HG03097 (cell line): ENCODE data around the gene CYTH3.

ENCODE experiments used
- ATAC-seq: cut with Tn5 transposase; IDR thresholded peaks from one replicate; pipeline ENCODE4 v1.9.1; 2021; ENCODE audit not compliant: unreplicated experiment, low FRiP score

Gene CYTH3

GRCh38 chr7:6170571-6171531 is 101.6 kb downstream of the CYTH3 start:
- no peak for ATAC-seq

GRCh38 chr7:6169805-6170520 is 102.5 kb downstream of the CYTH3 start:
- ATAC-seq = no peak

DNA sequence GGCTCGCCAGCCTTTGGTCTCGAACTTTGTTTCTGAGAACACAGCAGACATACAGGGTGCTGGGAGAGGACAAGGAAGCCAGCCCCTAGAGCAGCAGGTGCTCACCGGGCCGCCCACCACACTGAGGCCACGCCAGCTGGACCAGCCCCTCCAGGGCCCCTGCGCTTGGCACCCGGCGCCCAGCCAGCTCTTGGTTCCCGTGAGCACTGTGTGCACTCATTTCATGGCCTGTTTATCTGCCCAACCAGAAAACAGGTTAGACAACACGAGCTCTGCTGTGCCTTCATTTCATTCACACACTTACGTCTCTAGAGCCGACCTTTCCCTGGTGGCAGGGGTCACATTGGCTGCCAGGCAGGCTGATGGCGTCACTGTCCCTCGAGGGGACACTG is 104.0 kb downstream of the CYTH3 start:
- no peak for ATAC-seq

GRCh38 chr7:6167587-6168476 is 104.6 kb downstream of the CYTH3 start:
- no peak for ATAC-seq

GRCh38 chr7:6167004-6167551 is 105.3 kb downstream of the CYTH3 start:
- no peak for ATAC-seq

DNA sequence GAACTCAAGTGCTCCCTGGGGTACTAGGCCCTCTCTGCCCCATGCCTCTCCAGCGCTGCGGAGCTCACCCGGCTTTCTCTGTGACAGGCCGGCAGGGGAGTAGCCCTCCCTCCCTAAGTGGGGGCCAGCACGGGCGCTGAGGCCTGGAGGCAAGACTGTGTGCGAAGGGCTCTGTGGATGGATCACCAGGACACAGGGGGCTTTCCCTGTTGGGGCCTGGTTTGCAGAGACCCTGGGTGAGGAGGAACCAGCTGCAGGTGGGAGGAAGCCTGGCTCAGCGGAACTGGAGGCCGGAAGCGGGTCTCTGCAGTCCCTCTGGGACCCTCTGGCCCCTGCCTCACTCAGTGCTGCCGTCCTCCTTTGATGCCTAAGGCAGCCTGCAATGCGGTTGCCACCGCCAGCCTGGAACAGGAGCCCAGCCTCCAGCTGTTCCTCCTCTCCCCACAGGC is 106.0 kb downstream of the CYTH3 start:
- ATAC-seq = no peak

DNA sequence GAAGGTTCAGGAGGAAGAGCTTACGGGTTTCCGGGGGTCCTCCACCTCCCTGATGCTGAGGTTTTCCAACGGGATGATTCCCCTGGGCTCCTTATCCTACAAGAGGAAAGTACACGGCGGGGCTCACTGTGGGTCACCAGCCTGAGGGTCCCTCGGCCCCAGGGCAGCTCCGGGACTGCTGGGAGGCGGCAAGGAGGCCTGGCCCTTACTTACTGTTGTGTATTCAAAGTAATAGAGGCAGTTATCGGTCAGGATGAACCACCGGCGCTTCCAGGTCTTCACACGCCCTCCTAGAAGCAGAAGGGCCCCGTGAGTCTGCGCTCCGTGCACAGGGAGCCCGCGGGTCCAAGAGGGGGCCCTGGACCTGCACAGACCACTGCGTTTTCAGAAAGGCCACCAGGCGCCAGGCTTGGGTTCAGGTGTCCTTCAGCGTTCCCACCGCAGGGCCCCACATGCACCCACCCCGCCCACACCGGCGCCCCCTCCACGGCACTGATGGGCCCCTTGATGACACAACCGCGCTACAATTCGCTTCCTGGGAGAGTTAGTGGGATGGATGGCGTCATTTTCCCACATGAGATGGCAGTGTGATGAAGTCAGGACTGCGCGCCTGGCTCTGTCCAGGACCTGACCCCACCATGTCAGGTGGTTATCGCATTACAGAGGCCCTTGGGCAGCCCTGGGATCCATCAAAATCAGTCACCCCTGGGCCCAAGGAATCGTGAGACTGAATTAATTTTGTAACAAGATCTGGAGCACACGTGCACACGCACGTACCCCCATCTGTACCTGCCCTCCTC is 106.7 kb downstream of the CYTH3 start:
- ATAC-seq = no peak

DNA sequence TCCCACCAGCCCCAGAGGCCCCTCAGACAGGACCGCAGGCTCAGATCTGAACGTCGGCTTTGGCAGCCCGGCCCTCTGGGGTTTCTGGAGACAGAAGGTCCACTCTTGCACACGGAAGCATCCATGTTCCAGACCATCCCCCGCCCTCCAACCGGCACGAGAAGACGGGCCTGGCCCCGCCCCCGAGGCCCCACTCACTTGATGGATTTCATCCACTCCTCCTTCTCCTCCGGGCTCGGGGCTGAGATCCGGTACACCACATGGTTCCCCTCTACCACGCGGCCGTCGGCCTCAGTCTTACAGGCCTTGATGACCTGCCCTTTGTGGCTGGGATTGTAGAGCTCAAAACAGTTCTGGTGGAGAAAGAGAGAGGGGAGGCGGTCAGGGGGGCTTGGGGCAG is 107.3 kb downstream of the CYTH3 start:
- ATAC-seq = no peak

DNA sequence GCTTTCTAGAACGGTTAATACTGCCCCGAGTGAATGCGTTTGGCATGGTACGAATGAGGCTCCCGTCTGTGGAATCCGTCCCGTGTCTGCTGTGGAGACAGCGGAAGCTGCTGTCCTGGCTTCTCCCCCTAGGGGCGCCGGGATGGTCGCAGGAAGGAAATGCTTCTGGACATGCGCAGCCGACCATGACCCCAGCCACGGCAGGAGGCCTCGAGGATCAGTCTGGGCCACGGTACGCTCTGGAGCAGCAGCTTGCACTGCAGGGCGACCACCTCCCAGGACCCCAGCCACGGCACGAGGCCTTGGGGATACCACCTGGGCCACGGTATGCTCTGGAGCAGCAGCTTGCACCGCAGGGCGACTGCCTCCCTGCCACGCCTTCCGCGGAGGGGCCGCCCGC is 107.9 kb downstream of the CYTH3 start:
- no peak for ATAC-seq

- no peak for ATAC-seq
Observed at GRCh38 chr7:6164010-6164409, 108.4 kb downstream of the CYTH3 start.

DNA sequence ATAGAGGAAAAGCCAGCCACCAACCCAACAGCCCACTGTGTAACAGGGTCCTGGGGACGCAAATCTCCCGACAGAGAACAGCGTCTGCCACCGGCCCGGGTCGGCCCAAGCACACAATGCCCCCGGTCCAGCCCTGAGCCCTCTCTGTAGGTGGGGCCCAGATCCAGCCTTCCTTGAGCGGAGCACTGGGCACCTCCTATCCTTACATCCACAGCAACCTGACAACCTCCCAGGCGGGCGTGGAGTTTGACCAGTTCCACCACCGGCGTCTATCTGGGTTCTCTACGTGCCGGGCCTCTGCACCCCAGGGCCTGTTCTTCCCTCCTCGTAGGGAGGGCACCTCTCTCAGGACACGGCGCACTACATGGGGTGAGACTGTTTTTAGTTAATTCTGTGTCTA is 109.0 kb downstream of the CYTH3 start:
- ATAC-seq = no peak

DNA sequence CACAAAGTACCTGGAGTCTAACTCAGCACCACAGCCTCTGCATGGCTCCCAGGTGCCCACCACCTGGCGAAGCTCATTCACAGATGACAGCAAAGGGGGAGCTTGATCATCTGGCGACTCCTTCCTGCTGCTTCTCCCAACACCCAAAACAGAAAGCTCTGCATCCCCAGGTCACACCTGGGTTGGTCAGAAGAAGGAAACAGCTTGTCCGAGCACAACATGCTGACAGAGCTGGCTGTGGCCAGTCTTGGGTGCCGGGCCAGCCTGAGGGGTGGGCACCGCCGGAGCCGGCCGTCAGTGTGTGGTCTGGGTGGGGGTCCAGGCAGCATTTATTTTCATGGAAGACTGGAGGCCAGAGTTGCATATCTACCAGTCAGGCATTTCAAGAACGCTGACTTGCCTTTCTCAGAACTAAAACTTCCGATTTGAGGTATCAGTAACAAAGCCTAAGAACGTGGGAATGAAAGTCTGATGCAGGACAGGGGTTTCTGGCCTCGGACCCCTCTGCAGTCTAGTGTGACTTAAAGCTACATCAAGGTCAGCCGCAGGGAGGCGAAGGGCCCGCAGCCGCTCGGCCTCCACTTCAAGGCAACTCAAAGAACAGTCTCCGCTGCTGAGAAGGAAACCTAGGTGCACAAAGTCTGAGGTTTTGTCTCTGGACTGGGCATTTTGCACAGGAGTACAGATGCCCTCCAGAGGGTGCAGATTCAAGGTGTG is 109.6 kb downstream of the CYTH3 start:
- ATAC-seq = no peak

DNA sequence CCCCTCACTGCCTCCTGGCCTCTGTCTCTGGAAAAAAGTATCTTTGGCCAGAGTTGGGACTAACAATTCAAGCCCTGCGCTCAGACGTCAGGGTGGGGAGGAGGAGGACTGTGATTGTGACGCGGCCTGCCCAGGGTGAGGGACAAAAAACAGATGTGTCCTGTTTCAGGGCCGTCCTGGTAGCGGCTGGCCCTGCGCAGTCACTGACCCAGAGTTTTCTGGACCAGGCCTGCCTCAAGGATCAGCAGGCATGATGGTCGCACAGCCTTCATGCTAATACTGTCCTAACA is 110.1 kb downstream of the CYTH3 start:
- no peak for ATAC-seq

DNA sequence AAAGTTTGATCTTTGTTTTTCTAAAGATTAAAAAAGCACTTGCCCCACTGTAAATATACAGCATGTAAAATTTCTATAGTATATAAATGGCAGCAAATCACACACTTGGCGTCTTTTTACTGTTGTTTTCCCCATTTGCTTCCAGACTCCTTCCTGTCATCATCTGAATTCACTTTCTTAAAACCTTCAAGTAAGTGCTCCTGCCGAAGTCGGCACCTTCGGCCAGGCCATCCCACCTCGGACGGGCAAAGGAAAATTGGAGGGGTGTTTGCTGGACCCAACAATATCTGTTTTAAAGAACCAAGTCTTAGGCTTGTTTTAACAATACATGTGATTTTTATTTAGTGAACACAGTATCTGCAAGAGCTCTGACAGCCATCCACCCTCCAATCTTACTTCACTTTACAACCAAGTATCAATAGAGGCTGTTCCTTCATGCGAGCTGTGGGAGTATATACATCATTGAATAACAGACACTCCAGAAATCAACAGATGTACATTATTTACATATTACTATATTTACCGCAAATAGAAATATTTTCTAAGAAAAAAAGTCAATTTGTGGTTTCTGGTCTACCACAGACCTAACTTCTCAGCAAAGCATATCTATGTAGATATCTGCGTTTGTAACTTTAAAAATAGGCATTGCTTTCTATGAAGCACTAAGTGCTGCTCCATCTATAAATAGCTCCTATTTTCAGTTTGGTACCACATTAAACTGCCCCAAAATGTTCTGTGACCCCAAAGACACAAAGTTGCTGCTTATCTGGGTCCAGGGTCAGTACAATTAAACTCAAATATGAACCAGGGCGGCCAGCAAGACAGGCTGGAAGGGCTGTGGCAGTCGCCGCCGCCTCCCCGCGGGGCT is 110.7 kb downstream of the CYTH3 start:
- no peak for ATAC-seq

GRCh38 chr7:6160191-6160623 is 112.2 kb downstream of the CYTH3 start:
- ATAC-seq = no peak

DNA sequence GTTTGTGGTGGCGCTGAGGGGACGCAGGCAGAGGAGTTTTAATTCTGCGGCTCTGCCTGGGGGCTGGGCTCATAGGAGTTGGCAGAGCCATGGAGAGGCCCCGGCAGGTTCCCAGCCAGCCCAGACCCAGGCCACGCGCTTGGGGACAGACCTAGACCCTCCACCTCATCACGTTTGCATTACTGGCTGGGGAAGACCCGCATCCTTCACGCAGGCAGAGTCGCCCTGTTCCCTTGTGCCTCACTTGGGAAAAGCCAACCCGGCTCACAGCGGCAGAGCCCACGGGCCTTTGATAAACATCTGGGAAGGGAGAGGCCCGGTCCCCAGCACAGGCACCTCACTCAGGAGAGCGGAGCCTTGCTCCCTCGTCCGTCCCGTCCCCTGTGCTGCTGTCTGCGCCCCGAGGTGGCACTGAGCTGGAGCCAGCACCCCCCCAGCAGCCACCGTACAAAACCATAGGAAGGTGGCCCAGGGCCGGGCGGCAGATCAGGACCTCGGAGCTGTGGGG is 112.8 kb downstream of the CYTH3 start:
- no peak for ATAC-seq

DNA sequence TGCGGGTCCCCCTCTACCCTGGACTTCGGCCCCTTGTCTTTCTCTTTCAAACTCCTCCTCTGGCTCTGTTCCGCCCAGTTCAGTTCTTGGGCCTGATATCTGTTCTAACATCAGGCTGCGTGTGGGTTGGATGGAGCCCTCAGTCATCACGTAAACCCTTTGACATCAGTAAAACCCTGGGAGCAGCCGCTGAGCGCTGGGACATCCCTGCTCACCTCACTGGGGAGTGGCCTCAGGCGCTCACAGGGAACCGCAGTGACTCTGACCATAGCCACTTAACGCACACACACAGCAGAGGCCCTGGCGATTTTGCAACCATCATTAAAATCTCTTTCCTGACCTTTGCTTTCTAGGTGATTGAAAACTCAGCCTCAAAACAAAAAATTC is 113.3 kb downstream of the CYTH3 start:
- ATAC-seq = no peak

- no peak for ATAC-seq
Observed at GRCh38 chr7:6158424-6159096, 113.9 kb downstream of the CYTH3 start.
